T-helper 2 cell treated with Interferon-gamma antibody and Interleukin-4, amounts not matched to agents 100 ng/mL and 5 ng/mL, for 36 hours (primary cell): Measurements from ENCODE around the gene NPAS3. TPM values are rescaled to one million over a fixed set of nuclear protein-coding genes. Genes with fewer than 3 reads are reported as not detected.

Source experiments
- intact Hi-C: fragments of 100-400 bp; cut with micrococcal nuclease; formaldehyde crosslinking; loops from one replicate; pipeline ENCODE4 v1.15.1; 2023
- total RNA-seq: library from RNA; stranded (reverse); gene quantifications from 2 replicates; pipeline ENCODE4 v1.2.3, GENCODE V29; 2022

NPAS3 gene
- total RNA-seq, 1 donor from 2014 or later: not detected

DNA sequence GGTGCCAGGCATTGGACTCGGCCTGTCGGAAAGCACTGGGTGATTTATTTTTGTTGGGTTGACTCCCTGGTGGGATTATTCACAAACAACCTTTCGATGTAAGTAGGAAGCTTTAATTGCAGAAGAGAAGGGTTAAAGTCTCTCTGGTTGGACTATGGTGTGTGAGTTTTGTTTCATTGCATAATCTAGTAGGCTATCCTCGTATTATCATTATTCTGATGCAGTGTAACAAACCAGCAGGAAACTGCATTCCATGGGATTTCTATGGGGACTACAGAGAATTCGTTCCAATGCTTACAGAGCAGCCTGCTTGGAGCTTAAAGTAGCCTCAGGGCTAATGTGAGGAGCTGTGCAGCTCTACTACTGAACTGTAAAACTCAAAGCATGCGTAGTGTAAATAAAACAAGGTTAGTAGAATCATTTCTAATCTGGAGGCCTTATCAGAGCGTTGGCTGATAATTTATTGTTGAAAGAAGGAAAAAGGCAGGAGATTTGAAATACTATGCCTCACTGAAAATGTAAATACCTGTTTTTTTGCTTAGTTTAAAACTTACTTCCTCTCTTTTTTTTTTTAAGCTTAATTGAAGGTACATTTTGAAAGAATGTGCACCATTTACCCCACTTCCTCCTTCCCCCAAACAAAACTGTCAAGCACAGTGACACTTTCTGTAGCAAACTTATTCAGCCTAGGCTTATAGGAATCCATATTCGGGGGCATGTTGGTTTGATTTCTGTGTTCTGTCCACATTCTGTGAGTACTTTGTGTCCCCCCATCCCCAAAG is 226.7 kb downstream of the NPAS3 start:
- intact Hi-C loops: no loop called here

DNA sequence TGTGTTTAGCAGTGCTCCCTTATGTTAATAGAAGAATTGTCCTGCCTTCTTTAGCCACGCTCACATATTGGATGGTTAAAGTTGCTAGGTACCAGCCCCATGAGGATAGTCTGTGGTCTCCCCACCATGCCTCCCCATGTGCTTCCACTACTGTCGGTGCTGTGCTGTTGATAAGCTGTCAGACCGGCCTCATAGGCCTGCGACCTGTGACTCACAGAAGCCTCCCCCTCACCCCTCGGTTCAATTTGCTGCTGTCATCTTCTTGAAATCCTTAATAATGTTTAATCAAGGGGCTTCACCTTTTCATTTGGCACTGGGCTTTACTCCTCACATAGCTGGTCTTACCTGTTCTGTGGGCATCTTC is 227.2 kb downstream of the NPAS3 start:
- intact Hi-C loops: no loop called here

- intact Hi-C loops: no loop called here
Measured at GRCh38 chr14:33175951-33176350, 237.3 kb downstream of the NPAS3 start.

DNA sequence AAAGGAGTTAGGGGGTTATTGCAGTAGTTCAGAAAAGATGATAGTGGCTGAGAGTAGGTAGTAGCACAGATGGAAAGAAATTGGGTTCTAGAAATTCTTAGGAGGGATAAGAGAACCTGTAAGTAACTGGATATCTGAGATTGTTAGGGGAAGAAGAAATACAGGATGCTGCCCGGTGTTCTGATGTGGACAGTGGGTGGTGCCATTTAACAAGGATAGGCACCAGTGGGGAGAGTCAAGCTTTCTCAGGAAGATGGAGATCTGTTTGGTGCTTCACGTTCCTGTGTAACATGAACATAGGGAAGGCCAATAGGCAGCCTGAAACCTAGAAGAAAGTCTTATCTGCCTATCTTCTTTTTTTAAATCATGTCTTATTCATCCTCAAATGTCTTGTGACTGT is 245.9 kb downstream of the NPAS3 start:
- intact Hi-C loops: no loop called here

DNA sequence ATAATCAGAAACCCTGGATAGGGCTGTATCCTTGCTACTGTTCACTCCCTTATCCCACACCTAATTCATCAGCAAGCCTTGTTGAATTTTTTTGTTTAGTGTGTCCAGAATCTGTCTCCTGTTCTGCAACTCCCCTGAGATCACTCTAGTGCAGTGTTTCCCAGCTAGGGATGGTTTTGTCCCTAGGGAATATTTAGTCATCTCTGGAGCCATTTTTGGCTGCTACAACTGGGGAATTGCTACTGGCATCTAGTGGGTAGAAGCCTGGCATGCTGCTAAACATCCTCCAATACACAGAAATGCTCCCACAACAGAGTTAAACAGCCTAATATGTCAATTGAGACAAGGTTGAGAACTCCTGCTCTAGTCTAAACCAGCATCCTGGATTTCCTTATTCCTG is 248.0 kb downstream of the NPAS3 start:
- intact Hi-C loops: no loop called here

DNA sequence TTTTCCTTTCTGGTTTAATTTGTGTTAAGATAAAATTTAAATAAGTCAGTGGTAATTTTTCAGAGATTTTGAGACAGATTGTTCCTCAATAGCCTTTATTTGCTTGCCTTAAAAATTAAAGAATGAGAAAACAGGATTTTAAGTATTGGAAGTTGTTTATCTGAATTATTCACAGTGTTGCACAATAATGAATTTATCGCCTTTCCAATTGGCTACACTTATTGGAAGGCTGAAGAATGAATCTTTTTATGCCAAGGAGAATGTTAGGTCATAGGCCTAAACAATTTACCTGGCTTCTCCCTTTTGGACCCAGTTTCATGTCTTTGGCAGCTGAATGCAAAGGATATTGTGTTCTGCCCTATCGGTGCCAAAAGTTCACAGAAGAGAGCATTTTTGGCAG is 250.2 kb downstream of the NPAS3 start:
- intact Hi-C loops: no loop called here

GRCh38 chr14:33191855-33192254 is 253.2 kb downstream of the NPAS3 start:
- intact Hi-C loops: no loop called here

GRCh38 chr14:33194551-33194950 is 255.9 kb downstream of the NPAS3 start:
- intact Hi-C loops: no loop called here

DNA sequence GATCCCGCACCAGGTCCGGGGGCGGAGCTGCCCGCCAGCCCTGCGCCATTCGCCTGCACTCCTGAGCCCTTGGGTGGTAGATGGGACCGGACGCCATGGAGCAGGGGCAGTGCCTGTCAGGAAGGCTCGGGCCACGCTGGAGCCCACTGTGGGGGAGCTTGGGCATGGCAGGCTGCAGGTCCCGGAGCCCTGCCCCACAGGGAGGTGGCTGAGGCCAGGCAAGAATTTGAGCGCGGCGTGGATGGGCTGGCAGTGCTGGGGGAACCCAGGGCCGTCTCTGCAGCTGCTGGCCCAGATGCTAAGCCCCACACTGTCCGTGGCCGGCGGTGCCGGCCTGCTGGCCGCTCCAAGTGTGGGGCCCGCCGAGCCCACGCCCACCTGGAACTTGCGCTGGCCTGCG is 260.0 kb downstream of the NPAS3 start:
- intact Hi-C loops: no loop called here

DNA sequence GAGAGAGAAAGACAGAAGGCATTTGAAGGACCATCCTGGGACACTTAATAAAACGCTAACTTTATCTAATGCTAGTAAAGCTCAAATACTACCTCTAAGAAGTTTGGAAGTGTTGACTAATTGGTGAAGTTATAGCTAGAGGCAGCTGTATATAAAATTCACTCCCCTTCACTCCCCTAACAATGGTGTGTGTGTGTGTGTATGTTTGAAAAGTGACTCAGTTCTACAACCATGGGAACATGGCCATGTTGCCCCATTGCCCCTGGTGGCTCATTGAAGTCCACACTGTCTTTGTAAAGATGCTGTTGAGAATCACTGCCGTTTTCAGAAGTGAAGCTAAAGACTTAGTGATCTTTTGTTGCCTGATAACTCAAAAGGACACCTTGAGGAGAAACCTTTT is 262.4 kb downstream of the NPAS3 start:
- intact Hi-C loops: no loop called here

- intact Hi-C loops: no loop called here
Measured at GRCh38 chr14:33206981-33207380, 268.3 kb downstream of the NPAS3 start.

GRCh38 chr14:33207467-33208017 is 268.9 kb downstream of the NPAS3 start:
- intact Hi-C loops: no loop called here

DNA sequence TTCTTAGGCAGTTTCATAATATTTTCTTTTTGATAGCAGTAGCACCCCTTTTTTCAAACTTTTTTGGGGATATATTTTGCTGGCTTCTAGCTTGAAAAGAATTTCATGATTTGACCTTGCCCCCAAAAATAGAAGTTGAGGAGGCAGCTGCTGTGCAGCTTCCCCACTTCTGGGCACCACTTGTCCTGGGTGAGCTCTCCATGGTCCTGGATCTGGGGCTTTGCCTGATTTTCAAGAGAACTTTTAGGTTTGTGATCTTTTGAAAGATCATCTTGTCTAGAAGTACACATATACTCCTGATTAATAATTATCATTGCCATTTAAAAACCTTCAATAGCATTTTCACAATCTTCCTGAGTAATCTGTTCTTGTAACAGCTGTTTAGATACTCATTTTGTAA is 271.6 kb downstream of the NPAS3 start:
- intact Hi-C loops: no loop called here

DNA sequence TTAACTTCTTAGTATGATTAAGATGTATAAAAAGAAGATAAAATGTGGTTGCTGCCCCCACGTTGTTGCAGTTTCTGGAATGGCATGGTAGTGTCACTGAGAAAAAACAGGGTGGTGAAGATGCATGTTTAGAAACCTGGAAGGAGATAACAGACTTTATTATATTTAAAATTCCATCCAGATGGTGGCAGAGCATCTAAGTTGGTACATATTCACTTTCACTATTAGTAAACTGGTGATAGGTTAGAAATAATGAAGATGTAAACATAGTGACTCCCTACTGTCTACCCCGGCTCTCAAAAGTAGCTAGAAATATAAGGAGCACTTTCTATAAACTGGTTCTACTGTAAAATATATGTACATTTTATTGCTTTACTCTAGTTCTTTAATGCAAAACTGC is 279.3 kb downstream of the NPAS3 start:
- intact Hi-C loops: no loop called here

DNA sequence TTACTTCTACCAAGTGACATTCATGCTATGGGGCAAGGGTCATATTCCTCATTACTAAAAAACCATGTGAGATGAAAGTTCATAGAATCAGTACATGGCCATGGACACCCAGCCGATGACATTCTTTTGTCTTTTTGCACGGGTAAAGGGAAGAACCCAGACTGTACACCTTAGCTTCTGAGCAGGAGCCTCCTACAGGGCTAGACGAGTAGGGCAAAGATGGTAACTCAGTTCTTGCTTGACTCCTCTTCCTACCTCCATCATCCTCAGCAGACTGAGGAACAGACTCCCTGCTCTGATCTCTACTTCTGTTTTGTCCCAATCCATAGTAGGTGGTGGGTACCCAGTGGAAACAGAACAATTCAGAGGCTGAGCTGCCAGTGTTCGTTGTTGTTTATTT is 281.3 kb downstream of the NPAS3 start:
- intact Hi-C loops: no loop called here

DNA sequence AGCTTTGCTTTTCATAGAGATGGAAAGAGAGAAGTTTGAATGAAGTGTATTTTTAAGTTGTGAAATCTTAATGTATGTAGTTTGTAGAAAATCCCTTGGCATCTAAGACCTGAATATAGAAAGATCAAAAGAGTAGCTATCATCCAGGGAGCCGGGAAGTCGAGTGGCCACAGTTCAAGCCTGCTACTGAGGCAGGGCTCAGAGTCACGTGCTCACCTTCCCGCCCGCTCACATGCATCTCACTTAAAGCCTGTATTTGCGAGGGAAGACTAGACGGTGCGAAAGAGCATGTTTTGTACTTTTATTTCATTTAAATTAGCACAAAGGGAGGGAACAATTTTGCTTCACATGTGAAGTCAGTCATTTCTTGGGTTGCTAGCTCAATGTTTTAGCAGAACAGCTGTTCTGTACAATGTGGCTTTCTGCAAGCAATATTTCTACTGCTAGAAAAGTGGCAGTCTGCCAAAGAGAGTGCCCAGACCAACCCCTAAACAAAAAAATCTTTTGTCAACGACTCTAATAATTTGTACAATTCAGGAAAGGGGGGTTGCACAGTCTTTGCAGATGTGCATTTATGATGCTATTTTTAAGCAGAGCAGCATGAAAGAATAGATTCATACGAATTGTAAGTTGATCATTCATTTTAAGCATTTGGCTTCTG is 290.7 kb downstream of the NPAS3 start:
- intact Hi-C loops: no loop called here

DNA sequence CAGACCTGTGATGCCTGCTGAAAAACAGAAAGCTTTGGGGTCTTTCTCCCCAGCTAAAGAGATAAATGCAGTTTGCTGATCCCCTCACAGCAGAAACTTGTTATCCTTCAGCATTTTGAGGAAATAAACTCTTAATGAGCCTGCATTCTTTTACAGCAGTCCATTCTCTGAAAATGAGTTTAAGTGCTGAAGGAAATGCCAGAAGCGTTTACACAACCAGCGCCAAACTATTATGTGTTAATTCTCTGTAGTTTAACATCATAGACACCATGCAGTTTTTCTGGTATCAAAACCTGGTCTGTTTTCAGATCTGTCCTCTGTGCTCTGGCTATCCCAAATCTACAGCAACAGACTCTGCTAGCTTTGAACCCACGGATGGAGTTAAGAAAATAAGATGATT is 291.3 kb downstream of the NPAS3 start:
- intact Hi-C loops: no loop called here

GRCh38 chr14:33232031-33232430 is 293.4 kb downstream of the NPAS3 start:
- intact Hi-C loops: no loop called here

DNA sequence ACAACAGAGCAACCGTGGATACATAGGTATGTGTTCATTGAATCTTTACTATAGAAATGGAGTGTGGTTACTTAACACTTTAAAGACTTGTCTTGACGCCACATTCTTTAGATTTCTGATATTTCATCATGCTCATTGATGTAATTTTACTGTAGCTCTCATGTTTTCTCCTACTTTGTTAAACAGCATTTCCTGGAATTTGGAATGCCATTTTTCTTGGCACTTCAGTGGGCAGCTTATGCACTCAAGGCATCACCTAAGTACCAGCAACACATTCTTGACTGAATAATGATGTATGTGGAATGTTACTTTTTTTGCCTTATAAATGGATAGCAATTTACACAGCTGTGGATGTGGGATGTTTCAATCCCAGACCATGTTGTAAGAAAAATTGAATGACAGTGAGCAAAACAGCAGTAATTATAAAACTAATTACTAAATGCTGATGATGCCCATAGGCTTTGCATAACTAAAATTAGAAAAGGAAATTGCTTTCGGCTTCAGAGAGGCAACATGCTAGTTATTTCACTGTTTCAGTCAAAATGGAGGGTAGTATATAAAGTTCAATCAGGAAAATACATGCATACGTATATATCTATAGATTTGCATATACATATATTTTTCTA is 298.5 kb downstream of the NPAS3 start:
- intact Hi-C loops: no loop called here

DNA sequence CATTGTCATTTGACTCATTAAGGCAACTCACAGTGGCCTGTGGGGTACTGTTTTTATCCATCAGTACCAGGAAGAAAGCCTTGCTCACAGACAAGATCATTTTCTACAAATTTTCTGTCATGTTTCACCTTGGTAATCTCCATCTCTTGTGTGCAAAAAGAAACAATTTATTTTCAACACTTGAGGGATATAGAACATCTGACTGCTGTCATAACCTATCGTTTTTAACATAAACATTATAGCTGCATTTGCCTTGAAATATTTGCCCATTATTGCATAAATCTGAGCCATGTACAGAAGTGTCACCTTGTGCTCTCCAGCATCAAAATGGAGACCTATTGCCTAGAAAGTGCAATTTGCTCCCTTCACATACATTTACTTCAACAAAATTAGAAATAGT is 300.8 kb downstream of the NPAS3 start:
- intact Hi-C loops: no loop called here

DNA sequence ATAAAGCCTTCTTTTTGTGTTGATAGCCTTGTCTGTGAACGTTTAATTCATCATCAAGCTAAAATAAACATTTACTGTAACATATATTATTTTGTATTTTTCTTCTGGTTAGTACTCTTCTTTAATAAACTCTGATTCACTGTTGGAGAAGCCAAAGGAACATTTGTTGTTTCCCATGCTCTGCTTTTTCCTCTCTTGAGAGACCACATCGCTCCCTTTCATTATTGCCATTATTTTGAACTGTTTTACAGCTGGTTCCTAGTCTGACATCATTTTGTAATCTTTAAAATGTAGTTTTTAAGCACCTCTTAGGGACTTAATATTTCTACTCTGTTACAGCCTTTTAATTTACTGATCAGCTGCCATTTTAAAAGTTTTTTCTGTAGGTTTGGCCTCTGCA is 301.8 kb downstream of the NPAS3 start:
- intact Hi-C loops: no loop called here

DNA sequence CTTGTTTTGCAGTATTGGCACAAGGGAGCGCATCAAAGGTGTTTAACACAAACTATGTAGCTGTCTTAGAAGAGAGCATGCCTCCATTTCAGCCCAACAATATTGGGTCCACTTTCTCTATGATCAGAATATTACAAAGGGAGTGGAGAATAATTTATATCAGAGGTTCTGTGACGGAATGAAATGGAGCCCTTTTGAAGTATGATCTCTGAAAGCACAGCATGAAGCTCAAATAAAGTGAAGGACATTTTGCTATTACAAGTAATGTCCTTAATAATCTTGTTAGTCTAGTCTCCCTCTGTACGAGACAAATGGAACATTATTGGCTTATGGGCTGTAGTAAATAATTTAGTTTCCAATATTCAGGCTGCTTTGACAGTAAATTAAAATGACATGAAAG is 302.7 kb downstream of the NPAS3 start:
- intact Hi-C loops: no loop called here
